Measurements from ENCODE around the gene CYBC1. TPM values are rescaled to one million over a fixed set of nuclear protein-coding genes. Genes with fewer than 3 reads are reported as not detected.

The CYBC1 gene
- total and polyA plus RNA-seq, 2 experiments from 2014 or later: 61.9 to 76.6 TPM

- H3K27ac ChIP-seq: no peak overlapping the region
- H3K9me3 ChIP-seq (ENCODE audit: low read depth): no peaks in the 10 kb centered on the region
- H4K20me1 ChIP-seq (ENCODE audit: insufficient read depth, poor library complexity, severe bottlenecking): no peaks in the 10 kb centered on the region
- no peaks in the 10 kb centered on the region for H3K36me3 ChIP-seq (replicated peaks; ENCODE audit: insufficient read depth, low read depth)
- H3K79me2 ChIP-seq: no peaks in the 10 kb centered on the region
- no peaks in the 10 kb centered on the region for H3K4me1 ChIP-seq (ENCODE audit: insufficient read depth)
- no peaks in the 10 kb centered on the region for H3K27me3 ChIP-seq
- no peaks in the 10 kb centered on the region for H3K9me2 ChIP-seq (replicated peaks; ENCODE audit: insufficient read depth)
- no peak for TF ChIP-seq CTCF (IDR thresholded peaks at IDR 0.05; ENCODE audit: poor library complexity)
- no peak for TF ChIP-seq EZH2 (IDR thresholded peaks at IDR 0.05; ENCODE audit: borderline replicate concordance)
- no peak for TF ChIP-seq EZH2phosphoT487 (IDR thresholded peaks at IDR 0.05; ENCODE audit: low read depth, severe bottlenecking, unreplicated experiment)
- WGBS (ENCODE audit: low lambda C conversion rate, missing lambda C conversion rate): 96% methylated on average over 12 of the region's 12 CpGs
- H3K4me3 ChIP-seq: no peak overlapping the region
- DNase-seq (ENCODE audit: low spot score): no peak
- H2AFZ ChIP-seq: no peak overlapping the region
- no peak overlapping the region for H3K4me2 ChIP-seq
Observed at GRCh38 chr17:82394278-82394677, 56.3 kb downstream of the CYBC1 start.

- no peak for TF ChIP-seq CTCF (IDR thresholded peaks at IDR 0.05; ENCODE audit: poor library complexity)
- TF ChIP-seq EZH2 (IDR thresholded peaks at IDR 0.05; ENCODE audit: borderline replicate concordance): no peak
- Histone ChIP-seq H3K27ac (no peak overlapping the region), H3K9me2 (replicated peaks; ENCODE audit: insufficient read depth) (no peaks in the 10 kb centered on the region), H3K27me3 (no peaks in the 10 kb centered on the region), H4K20me1 (ENCODE audit: insufficient read depth, poor library complexity, severe bottlenecking) (no peaks in the 10 kb centered on the region), H3K79me2 (no peaks in the 10 kb centered on the region), H2AFZ (no peak overlapping the region), H3K4me2 (no peak overlapping the region), H3K9me3 (ENCODE audit: low read depth) (no peaks in the 10 kb centered on the region), H3K4me3 (no peak overlapping the region), H3K4me1 (ENCODE audit: insufficient read depth) (no peaks in the 10 kb centered on the region), H3K36me3 (replicated peaks; ENCODE audit: insufficient read depth, low read depth) (no peaks in the 10 kb centered on the region)
- 85% methylated on average over 15 of the region's 15 CpGs for WGBS (ENCODE audit: low lambda C conversion rate, missing lambda C conversion rate)
- DNase-seq (ENCODE audit: low spot score): no peak
Observed at GRCh38 chr17:82392941-82393340, 57.6 kb downstream of the CYBC1 start.

Small RNAs within 50 kb of the gene (small RNA-seq; reads per million reads assigned to genes)
- gene RF00019: not detected

Other genes starting within 250 kb of the CYBC1 start
- 10.0 and 15.7 TPM in 2 replicates for gene CCDC57, start 237.9 kb downstream of the CYBC1 start, total RNA-seq
- 29.8 and 49.5 TPM in 2 replicates for gene CCDC57, start 237.9 kb downstream of the CYBC1 start, polyA plus RNA-seq
- gene SLC16A3, start 221.7 kb downstream of the CYBC1 start, total RNA-seq: 240 and 290 TPM in 2 replicates
- 114 and 125 TPM in 2 replicates for gene SLC16A3, start 221.7 kb downstream of the CYBC1 start, polyA plus RNA-seq
- gene CSNK1D, start 177.1 kb downstream of the CYBC1 start, total RNA-seq: 55.7 and 72.5 TPM in 2 replicates
- 152 and 193 TPM in 2 replicates for gene CSNK1D, start 177.1 kb downstream of the CYBC1 start, polyA plus RNA-seq
- 0.64 and 1.8 TPM in 2 replicates for gene CD7, start 133.1 kb downstream of the CYBC1 start, total RNA-seq
- gene CD7, start 133.1 kb downstream of the CYBC1 start, polyA plus RNA-seq: 7.0 and 7.8 TPM in 2 replicates
- gene SECTM1, start 117.0 kb downstream of the CYBC1 start, total RNA-seq: 9.3 and 9.7 TPM in 2 replicates
- 9.9 and 15.0 TPM in 2 replicates for gene SECTM1, start 117.0 kb downstream of the CYBC1 start, polyA plus RNA-seq
- not detected in 2 replicates for gene TEX19, start 91.5 kb downstream of the CYBC1 start, total RNA-seq
- not detected in 2 replicates for gene TEX19, start 91.5 kb downstream of the CYBC1 start, polyA plus RNA-seq
- 0.10 TPM in 1 of 2 replicates, not detected in the other for gene UTS2R, start 79.0 kb downstream of the CYBC1 start, total RNA-seq
- not detected in 2 replicates for gene UTS2R, start 79.0 kb downstream of the CYBC1 start, polyA plus RNA-seq
- 27.7 and 32.6 TPM in 2 replicates for gene HEXD, start 32.4 kb downstream of the CYBC1 start, total RNA-seq
- gene HEXD, start 32.4 kb downstream of the CYBC1 start, polyA plus RNA-seq: 46.0 and 58.0 TPM in 2 replicates
- 30.5 and 33.4 TPM in 2 replicates for gene OGFOD3, start 32.2 kb downstream of the CYBC1 start, total RNA-seq
- gene OGFOD3, start 32.2 kb downstream of the CYBC1 start, polyA plus RNA-seq: 25.4 and 25.7 TPM in 2 replicates
- 43.9 and 54.9 TPM in 2 replicates for gene NARF, start 8.0 kb upstream of the CYBC1 start, total RNA-seq
- 91.8 and 96.2 TPM in 2 replicates for gene NARF, start 8.0 kb upstream of the CYBC1 start, polyA plus RNA-seq
- gene FOXK2, start 69.0 kb upstream of the CYBC1 start, total RNA-seq: 30.2 and 40.9 TPM in 2 replicates
- 29.5 and 37.7 TPM in 2 replicates for gene FOXK2, start 69.0 kb upstream of the CYBC1 start, polyA plus RNA-seq
- gene WDR45B, start 197.7 kb upstream of the CYBC1 start, total RNA-seq: 95.4 and 112 TPM in 2 replicates
- gene WDR45B, start 197.7 kb upstream of the CYBC1 start, polyA plus RNA-seq: 74.2 and 82.6 TPM in 2 replicates
- 20.0 and 22.2 TPM in 2 replicates for gene RAB40B, start 247.9 kb upstream of the CYBC1 start, total RNA-seq
- gene RAB40B, start 247.9 kb upstream of the CYBC1 start, polyA plus RNA-seq: 22.2 and 27.8 TPM in 2 replicates

Data from hepatocyte (in vitro differentiated cells).